Kidney (tissue), 14 donors: Measurements from ENCODE around the gene BACH2. TPM values are rescaled to one million over a fixed set of nuclear protein-coding genes. Genes with fewer than 3 reads are reported as not detected.

ENCODE experiments used
- DNase-seq, 5 donors: peaks; one replicate each; pipeline ENCODE4 v3.0.0-alpha.2; 2013 to 2020
- FAIRE-seq: peaks from 2 replicates; lab custom pipeline; 2012; peaks lifted over from hg19 to GRCh38; lab: Jason Lieb, UNC
- H3K27ac ChIP-seq, 2 donors: one replicate each; pipeline ENCODE4 v1.7.0; 2013; ENCODE audit warnings: low read depth in 2 of 2, low read length in 2 of 2, inconsistent platforms in 1 of 2
- H3K27me3 ChIP-seq: one replicate; pipeline ENCODE4 v1.7.1; 2013; ENCODE audit warnings: low read length, inconsistent platforms; ENCODE audit not compliant: control insufficient read depth, insufficient read depth
- H3K36me3 ChIP-seq, 3 donors: one replicate each; pipeline versions ENCODE4 v1.7.0 to v1.7.1; 2013; ENCODE audit warnings: low read length in 3 of 3, control low read depth in 1 of 3, inconsistent platforms in 1 of 3; ENCODE audit not compliant: insufficient read depth in 3 of 3, control insufficient read depth in 2 of 3
- H3K4me1 ChIP-seq, 3 donors: one replicate each; pipeline versions ENCODE4 v1.7.0 to v1.7.1; 2013; ENCODE audit warnings: low read length in 3 of 3, inconsistent platforms in 1 of 3, low read depth in 1 of 3; ENCODE audit not compliant: control insufficient read depth in 2 of 3, insufficient read depth in 2 of 3
- H3K4me3 ChIP-seq, 3 donors: one replicate each; pipeline versions ENCODE4 v1.7.0 to v1.8.1; 2013; ENCODE audit warnings: low read length in 3 of 3, control low read depth in 1 of 3, inconsistent platforms in 1 of 3
- H3K9ac ChIP-seq, 3 donors: one replicate each; pipeline versions ENCODE4 v1.7.0 to v1.7.1; 2013; ENCODE audit warnings: low read length in 3 of 3, control low read depth in 1 of 3, inconsistent platforms in 1 of 3
- H3K9me3 ChIP-seq, 3 donors: one replicate each; pipeline versions ENCODE4 v1.7.0 to v1.7.1; 2013; ENCODE audit warnings: low read length in 3 of 3, control low read depth in 1 of 3, inconsistent platforms in 1 of 3; ENCODE audit not compliant: control insufficient read depth in 2 of 3, insufficient read depth in 1 of 3
- intact Hi-C: fragments of 100-400 bp; cut with DNase I; formaldehyde crosslinking; loops from one replicate; pipeline ENCODE4 v1.11.1; 2022
- polyA plus RNA-seq: library from polyadenylated mRNA; stranded (reverse); fragments of 350-450 nt; fragmentation: Illumina TruSeq; extraction: RNeasy Lipid Tissue Mini Kit (QIAGEN cat#74804); gene quantifications from one replicate; pipeline ENCODE4 v1.2.3, GENCODE V29; 2014; ENCODE audit warnings: low read depth, low replicate concordance; ENCODE audit not compliant: insufficient read depth
- total RNA-seq: library from RNA; stranded (reverse); fragmentation: NEBNext Ultra II Directional; extraction: Animal tissue kit (Norgen Biotek cat#: 25700); gene quantifications from one replicate; pipeline ENCODE4 v1.2.1, GENCODE V29; 2021
- TF ChIP-seq, protein P1 (sequence below): IDR thresholded peaks from 3 replicates; pipeline ENCODE4 v1.5.1; 2012; ENCODE audit warnings: mild to moderate bottlenecking, moderate library complexity, borderline replicate concordance; ENCODE audit not compliant: insufficient read depth; ENCODE audit errors: extremely low read depth
- donor health status: control.
- donor health status: control.
- donor health status: control.
- donor health status: control.
- donor health status: control.
- donor health status: DM: yes; HTN: yes; CAD: no.
- donor health status: Normal renal cell carcinoma (clear cell type).

BACH2 gene
- total and polyA plus RNA-seq, 2 donors from 2014 or later = 0.32 to 6.9 TPM

DNA sequence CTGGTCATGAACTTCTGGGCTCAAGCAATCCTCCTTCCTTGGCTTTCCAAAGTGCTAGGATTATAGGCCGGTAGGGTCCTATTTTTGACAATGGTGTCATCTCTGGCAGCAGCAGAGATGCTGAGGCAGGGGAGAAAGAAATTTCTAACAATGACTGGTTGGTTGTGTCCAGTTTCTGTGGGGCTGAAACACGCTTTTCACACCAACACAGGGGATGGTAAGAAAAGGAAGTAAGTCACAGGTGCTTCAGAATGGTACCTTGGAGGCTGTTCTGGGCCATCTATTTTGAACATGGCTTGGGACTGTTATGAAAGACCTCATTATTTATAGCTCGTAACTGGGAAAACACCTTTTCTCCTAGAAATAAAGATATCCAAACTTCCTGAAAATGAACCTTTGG is 329.7 kb downstream of the BACH2 start:
- no peak overlapping the region for H3K27ac ChIP-seq
- no peak overlapping the region for H3K9ac ChIP-seq
- TF ChIP-seq, protein P1, sequence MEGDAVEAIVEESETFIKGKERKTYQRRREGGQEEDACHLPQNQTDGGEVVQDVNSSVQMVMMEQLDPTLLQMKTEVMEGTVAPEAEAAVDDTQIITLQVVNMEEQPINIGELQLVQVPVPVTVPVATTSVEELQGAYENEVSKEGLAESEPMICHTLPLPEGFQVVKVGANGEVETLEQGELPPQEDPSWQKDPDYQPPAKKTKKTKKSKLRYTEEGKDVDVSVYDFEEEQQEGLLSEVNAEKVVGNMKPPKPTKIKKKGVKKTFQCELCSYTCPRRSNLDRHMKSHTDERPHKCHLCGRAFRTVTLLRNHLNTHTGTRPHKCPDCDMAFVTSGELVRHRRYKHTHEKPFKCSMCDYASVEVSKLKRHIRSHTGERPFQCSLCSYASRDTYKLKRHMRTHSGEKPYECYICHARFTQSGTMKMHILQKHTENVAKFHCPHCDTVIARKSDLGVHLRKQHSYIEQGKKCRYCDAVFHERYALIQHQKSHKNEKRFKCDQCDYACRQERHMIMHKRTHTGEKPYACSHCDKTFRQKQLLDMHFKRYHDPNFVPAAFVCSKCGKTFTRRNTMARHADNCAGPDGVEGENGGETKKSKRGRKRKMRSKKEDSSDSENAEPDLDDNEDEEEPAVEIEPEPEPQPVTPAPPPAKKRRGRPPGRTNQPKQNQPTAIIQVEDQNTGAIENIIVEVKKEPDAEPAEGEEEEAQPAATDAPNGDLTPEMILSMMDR = no peak
- H3K36me3 ChIP-seq = no peaks in the 10 kb centered on the region
- intact Hi-C loops = loop anchor here (10.0 kb wide), 1 partner anchor 518 kb away; no protein-coding TSS in a partner anchor
- DNase-seq = no peak
- no peak overlapping the region for H3K4me3 ChIP-seq
- H3K27me3 ChIP-seq = no peaks in the 10 kb centered on the region
- no peaks in the 10 kb centered on the region for H3K9me3 ChIP-seq
- FAIRE-seq = no peak
- H3K4me1 ChIP-seq = peaks cover 0 to 3% (median 0%) of the 10 kb centered on the region in 3 donors

DNA sequence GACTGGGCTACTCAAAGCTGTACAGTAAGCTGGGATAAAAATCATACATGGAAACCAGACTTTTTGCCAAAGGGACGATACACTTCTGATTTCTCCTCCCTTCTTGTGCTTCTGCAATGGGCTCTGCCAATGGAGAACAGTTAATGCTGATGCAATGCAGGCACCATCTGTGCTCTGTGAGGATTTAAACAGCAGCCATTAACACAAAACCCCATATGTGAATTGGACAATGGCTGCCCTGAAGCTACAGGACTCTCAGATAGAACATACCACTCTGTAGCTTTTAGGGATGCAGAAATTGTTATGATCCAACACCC is 330.5 kb downstream of the BACH2 start:
- Histone ChIP-seq H3K9me3 (no peaks in the 10 kb centered on the region), H3K9ac (no peak overlapping the region), H3K36me3 (no peaks in the 10 kb centered on the region), H3K4me3 (no peak overlapping the region), H3K27ac (no peak overlapping the region), H3K4me1 (peaks cover 0 to 3% (median 0%) of the 10 kb centered on the region in 3 donors), H3K27me3 (no peaks in the 10 kb centered on the region)
- intact Hi-C loops = loop anchor here (10.0 kb wide), 1 partner anchor 519 kb away; no protein-coding TSS in a partner anchor
- TF ChIP-seq, protein P1 = no peak
- FAIRE-seq (no peak), DNase-seq (no peak)

DNA sequence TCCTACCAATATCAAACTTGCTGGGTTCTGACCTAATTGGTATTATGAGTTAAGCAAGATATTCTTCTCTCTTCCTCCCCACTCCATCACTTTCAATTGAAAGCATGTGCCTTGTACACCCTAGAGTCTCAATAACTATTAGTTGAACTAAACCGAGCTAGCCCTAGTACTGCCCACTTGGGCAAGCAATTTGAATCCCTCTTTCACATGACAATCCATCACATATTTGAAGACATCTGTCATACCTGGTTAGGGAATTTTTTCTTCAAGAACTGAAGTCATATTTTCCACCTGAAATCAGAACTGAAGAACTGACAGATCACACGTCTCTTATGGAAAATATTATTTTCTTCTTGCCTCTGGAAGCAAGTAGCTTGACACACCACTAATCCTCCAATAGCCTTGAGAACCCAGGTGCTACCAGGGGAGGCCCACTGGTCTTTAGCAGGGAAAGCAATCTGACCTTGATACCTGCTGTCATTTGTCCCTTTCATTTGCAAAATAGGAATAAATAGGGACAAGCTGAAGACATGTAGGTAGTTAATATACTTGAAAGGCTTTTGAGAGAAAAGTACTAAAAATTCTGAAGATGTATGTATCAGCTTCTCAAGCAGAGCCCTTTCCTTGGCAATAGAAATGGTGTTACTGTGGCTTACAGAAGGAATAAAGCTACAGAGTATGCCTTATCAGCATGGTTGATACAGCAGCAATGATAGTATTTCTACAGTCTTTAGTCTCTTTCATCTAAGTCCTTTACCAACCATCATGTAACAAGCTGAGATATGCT is 331.0 kb downstream of the BACH2 start:
- TF ChIP-seq, protein P1 = no peak
- intact Hi-C loops = loop anchor here (10.0 kb wide), 1 partner anchor 519 kb away; no protein-coding TSS in a partner anchor

More for the DNA sequence above, 331.0 kb downstream of the BACH2 start:
- no peak overlapping the region for H3K9ac ChIP-seq
- H3K4me3 ChIP-seq = no peak overlapping the region
- DNase-seq (no peak), FAIRE-seq (no peak)
- H3K36me3 ChIP-seq = no peaks in the 10 kb centered on the region
- no peaks in the 10 kb centered on the region for H3K4me1 ChIP-seq
- no peaks in the 10 kb centered on the region for H3K27me3 ChIP-seq
- H3K9me3 ChIP-seq = no peaks in the 10 kb centered on the region
- no peak overlapping the region for H3K27ac ChIP-seq
